ENCODE measurements around the gene PAGE2B.
"Not testable (repeated sequence)": the region's sequence is repeated elsewhere in the genome, so short reads cannot be mapped to it uniquely, and the experiment has no call there.

The PAGE2B gene, protein sequence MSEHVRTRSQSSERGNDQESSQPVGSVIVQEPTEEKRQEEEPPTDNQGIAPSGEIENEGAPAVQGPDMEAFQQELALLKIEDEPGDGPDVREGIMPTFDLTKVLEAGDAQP

DNA sequence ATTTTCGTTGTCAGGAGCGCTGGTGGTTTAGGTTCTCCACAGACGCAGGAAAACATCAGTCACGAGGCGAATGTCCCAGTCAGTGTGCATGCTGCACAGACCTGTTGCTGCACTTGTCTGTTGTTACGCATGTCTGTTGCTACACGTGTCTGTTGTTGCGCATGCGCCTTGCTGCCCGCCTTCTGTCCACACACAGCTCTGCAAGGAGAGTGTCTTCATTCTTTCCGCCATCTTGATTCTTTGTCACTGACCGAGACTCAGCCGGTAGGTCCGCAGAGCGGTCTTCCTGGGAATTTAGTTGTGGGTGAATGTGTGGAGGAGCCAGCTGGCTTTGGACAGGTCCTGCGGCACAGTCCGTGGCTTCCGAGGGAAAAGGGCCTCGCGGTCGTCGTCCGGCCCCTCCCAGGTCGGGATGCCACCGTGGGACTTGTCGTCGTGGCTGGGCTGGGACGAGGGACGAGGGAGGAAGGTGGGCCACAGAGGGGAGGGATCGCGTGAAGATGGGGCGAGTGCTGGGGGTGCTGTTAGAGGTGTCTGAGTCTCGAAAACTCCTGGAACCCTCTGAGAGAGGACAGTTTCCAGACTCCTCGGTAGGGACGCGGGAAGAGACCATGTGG, at the start of gene PAGE2B:
PAGE2B (plus strand) TSS at position 180 of the 617 bp plus-strand sequence. CDS start 1,012 bp downstream, outside the sequence.
- DNase-seq: no peak

DNA sequence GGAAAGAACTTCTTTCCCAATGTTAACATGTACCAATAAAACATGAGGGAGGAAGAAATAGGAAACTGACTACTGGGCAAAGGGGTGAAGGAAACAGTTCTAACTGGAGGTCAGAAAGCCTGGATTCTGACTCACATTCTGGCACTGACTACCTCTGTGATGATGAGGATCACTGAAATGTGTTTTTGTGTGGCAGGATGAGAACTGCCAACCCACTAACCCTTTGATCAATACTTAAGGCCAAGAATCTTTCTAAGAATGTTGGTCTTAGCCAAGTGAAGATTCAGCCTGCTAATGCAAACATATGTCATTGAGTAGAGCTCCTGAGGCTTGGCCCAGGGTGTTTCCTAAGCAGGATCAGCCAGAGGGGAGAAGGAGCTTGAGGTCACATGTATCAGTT, 48.7 kb upstream of the PAGE2B start:
- no peak for DNase-seq

- DNase-seq: no peak
Observed at GRCh38 chrX:55026840-55027239, 48.0 kb upstream of the PAGE2B start.

DNA sequence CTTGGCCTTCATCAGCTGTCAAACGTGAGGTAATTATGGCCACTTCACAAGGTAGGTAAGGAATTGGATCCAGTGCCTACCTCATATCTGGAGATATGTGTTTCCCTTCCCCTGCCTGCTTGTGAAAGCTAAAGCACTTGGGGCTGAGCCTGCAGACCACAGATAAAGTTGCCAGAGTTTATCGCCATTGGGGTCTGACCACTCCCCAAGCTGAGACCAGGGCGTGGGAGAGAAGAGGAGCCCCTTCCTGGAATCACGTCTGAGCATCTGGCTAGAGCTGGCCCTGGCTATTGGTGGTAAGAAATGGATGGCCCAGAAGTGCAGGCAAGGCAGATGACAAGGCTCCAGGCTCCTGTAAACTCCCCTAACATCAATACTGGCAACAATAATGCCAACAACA, 46.8 kb upstream of the PAGE2B start:
- no peak for DNase-seq

DNA sequence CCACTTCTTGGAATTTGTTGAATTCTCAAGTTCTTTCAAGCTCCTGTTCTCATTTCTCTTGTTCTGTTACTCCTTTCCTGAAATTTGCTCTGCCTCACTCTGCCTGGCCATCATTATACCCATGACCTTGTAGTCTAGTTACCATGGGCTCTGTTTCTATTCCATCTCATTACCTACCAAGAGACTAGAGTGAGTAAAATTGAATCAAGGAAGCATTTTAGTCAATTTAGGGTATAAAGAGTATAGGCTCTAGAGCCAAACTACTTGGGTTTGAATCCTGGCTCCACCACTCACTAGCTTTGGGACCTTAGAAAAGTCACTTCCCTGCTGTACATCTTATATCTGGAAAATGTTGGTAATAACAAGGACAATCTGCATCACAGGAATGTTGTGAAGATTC, 46.2 kb upstream of the PAGE2B start:
- no peak for DNase-seq

GRCh38 chrX:55029291-55029690, 45.5 kb upstream of the PAGE2B start:
- no peak for DNase-seq

DNA sequence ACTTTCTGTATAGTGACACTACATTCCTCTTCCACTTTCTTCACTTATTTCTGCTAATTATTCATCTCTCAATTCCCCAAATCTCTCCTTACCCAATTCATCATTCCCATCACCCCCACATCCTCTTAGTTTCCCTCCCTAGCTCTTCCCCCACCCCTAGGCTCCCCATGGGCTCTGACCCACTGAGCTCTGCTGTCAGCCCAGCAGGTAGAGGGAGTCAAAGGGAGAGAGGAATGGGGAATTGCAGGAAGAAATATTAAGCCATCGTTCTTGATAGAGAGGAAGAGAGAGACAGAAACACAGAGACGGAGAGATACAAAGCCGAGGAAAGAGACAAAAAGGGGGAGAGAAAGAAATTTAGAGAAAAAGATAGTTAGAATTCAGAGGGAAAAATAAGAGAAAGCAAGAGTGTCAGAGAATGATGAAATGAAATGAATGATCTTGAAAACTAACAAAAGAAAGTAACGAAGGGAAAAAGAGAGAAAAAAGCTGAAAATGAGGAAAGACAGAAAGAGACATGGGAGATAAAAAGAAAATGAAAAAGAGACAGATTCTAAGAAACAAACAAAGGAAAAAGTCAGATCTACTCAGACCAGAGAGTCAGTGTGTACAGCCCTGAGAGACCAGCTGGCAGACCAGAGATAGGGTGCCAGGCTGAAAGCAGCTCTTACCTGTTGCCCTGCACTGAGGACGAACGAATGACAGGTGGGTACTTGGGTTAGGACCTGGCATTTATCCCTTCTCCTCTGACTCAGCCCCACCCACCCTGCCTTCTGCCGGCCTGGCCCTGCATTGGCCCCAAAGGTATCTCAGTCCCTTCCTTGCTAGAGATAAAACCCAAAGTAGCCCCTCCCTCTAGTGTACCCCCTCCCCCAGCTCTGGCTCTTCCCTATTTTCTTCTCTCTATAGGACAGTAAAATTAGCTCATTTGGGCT, 44.3 kb upstream of the PAGE2B start, which contains the start of gene ALAS2:
ALAS2 (minus strand) TSS at position 707 of the 935 bp plus-strand sequence. CDS start 4,977 bp downstream, outside the sequence.
- no peak for DNase-seq

DNA sequence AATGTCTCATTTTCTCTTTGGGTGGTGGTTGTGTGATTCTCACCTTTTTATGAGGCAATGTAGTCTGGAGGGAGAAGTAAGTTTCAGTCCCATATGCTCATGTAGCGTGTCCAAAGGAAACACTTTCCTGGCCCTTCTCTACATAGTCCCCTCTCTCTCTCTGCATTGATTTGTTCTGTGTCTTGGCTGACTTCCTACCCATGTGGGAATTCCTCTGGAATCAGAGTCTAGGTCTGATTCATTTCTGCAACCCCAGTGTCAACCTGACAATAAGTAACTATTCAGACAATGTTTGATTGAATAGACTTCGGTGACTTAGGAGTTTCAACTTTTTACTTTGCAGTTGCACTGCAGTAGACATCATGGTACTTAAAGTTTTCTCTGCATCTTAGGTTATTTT, 41.4 kb upstream of the PAGE2B start:
- DNase-seq: no peak

GRCh38 chrX:55039471-55039870, 35.4 kb upstream of the PAGE2B start:
- no peak for DNase-seq

DNA sequence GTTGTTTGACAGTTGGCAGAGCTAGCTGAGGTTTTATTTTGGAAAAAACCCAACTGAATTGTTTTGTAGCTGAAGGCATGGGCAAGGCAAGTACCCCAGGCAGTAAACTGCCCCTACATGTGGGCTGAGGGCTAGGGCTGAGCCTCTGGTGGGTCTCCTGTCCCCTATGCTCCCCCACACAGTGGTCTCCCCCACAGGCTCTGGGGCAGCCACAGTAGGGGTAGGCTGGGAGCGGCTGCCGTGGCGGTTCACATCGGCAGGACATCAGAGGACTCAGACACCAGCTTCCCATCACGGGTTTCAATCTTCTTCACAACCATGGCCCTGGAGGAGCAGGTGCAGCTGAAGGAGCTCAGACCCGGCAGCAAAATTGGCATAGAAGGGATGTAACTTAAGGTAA, 33.3 kb upstream of the PAGE2B start:
- no peak for DNase-seq

DNA sequence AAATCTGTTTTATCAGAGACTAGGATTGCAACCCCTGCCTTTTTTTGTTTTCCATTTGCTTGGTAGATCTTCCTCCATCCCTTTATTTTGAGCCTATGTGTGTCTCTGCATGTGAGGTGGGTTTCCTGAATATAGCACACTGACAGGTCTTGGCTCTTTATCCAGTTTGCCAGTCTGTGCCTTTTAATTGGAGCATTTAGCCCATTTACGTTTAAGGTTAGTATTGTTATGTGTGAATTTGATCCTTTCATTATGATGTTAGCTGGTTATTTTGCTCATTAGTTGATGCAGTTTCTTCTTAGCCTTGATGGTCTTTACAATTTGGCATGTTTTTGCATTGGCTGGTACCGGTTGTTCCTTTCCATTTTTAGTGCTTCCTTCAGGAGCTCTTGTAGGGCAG, 24.2 kb upstream of the PAGE2B start:
- not testable (repeated sequence) for DNase-seq

- DNase-seq: peak; percentile 11
Observed at GRCh38 chrX:55056820-55057674, 17.8 kb upstream of the PAGE2B start.

GRCh38 chrX:55057675-55058249, 17.1 kb upstream of the PAGE2B start:
- DNase-seq: no peak

- not testable (repeated sequence) for DNase-seq
Observed at GRCh38 chrX:55067180-55067579, 7.7 kb upstream of the PAGE2B start.

DNA sequence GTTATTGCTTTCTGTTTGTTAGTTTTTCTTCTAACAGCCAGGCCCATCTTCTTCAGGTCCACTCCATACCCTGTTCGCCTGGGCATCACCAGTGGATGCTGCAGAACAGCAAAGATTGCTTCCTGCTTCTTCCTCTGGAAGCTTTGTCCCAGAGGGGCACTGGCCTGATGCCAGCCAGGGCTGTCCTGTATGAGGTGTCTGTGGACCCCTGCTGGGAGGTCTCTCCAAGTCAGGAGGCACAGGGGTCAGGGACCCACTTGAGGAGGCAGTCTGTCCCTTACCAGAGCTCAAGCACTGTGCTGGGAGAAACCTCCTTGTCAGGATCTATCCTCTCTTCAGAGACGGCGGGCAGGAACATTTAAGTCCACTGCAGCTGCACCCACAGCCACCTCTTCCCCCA, 2.5 kb upstream of the PAGE2B start:
- no peak for DNase-seq

DNA sequence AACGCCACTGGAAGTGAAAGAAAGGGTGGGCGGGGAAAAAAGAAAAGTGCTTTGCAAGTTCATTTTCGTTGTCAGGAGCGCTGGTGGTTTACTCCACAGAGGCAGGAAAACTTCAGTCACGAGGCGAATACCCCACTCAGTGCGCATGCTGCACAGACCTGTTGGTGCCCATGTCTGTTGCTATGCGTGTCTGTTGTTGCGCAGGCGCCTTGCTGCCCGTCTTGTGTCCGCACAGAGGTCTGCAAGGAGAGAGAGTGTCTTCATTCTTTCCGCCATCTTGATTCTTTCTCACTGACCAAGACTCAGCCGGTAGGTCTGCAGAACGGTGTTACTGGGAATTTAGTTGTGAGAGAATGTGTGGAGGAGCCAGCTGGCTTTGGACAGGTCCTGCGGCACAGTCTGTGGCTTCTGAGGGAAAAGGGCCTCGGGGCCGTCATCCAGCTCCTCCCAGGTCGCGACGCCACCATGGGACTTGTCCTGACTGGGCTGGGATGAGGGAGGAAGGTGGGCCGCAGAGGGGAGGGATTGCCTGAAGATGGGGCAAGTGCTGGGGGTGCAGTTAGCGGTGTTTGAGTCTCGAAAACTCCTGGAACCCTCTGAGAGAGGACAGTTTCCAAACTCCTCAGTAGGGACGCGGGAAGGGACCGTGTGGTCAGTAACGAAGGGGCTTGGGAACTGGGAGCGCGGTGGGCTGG, 14.1 kb downstream of the PAGE2B start, which contains the start of gene PAGE2:
PAGE2 (plus strand) TSS at position 224 of the 695 bp plus-strand sequence. CDS start 1,003 bp downstream, outside the sequence.
- no peak for DNase-seq

DNA sequence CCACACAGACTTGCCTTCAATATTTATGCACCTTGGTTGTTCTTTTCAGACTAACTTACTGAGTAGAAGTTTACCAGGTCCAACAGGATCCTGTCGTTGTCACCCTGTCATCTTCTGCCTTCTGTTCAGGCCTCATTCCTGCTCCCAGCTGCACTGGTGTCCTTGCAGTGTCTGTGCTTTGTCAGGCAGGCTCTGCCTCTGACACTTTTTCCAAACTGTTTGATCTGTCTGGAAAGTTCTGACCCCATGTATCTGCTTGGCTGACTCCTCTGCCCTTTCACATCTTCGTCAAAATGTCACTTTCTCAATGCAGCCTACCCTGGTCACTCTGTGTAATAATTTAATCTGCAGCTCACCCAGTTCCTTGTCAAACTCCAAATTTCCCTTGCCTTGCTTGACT, 23.9 kb downstream of the PAGE2B start:
- DNase-seq: no peak

DNA sequence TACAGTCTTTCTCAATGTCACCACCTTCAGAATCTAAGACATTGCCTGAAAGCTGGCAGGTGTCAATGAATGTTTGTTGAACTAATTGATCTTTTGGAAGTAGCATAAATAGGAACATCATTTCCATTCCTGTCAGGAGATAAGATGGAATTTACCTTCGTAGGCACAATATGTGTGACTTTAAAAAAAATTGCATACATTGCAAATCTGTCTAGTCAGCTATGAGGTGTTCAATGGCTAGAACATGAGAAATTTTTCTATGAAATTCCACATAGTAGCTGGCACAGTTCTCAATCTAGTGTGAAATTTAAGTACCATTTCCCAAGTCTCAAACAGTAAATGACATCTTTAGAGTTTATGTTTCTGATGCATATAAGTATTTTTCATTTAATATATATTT, 24.3 kb downstream of the PAGE2B start:
- no peak for DNase-seq

DNA sequence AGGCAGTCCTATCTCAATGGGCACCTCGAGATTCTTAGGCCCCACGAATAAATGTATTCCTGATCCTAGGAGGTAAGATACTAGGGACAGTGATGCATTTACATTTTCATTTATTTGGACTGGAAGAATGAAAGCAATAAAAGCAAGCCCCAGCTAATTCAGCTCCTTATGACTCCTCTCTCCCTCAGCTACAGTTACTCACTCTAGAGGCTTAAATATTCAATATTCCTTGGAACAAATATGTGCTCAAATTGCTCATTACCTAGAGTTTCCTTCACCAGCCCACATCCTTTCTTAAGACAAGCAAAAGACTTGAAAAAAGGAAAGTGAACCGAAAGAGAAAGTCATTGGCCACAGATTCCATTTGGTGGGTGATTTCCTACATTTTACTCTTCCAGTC, 27.9 kb downstream of the PAGE2B start:
- DNase-seq: no peak

DNA sequence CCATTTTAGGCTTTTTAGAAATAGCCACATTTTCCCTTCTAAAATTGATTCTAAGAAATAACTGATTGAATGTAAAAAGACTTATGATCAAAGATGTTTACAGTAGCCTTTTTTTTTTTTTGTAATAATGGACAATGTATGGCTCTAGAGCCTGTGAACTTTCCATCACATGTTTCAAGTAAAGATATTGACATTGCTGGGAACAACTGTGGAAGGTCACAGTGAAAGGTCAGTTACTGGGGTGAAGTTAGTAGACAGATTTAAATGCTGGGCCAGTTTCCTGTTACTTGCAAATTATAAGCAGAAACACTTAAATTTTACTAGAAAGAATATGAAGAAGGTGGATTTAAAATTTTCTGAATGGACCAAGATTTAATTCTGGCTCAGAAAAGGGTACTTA, 32.4 kb downstream of the PAGE2B start:
- DNase-seq: no peak

- no peak for DNase-seq
Observed at GRCh38 chrX:55107911-55108310, 33.1 kb downstream of the PAGE2B start.

DNA sequence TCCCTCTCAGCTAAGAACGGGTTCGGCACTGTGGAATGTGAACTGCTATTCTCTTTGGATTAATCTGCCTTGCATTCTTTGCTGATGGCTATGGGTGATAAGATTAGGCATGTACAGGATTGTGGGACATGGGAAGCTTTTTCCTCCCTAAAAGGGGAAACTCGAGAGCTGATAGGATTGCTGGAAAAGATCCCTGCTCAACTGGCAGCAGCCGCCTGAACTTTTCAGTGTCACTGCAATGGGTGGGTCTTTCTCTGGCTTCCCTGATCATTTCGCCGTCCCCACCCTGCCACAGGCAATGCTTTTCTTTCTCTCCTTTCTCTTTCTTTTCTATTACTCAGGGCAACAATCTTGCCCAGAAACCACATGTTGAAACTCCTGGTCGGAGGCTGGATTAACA, 34.5 kb downstream of the PAGE2B start:
- DNase-seq: no peak
